SW 1271 (cell line): ENCODE measurements around the gene ZFP36.

Source experiments
- DNase-seq, 2 experiments: peaks; one replicate each; lab custom pipeline; 2025; lab: John Stamatoyannopoulos, UW

ZFP36 gene

GRCh38 chr19:39384839-39385568 is 21.6 kb upstream of the ZFP36 start:
- DNase-seq, result no peak

GRCh38 chr19:39385629-39386411 is 20.8 kb upstream of the ZFP36 start:
- no peak for DNase-seq

- DNase-seq, result no peak
Measured at GRCh38 chr19:39386557-39386956, 20.1 kb upstream of the ZFP36 start.

- DNase-seq, result no peak
Measured at GRCh38 chr19:39388657-39389056, 18.0 kb upstream of the ZFP36 start.

GRCh38 chr19:39389631-39390414 is 16.8 kb upstream of the ZFP36 start:
- DNase-seq, result no peak

- DNase-seq, result no peak
Measured at GRCh38 chr19:39390451-39390750, 16.2 kb upstream of the ZFP36 start.

- peak; percentile 97 to 99 for DNase-seq
Measured at GRCh38 chr19:39390751-39391437, 15.8 kb upstream of the ZFP36 start, which contains the start of the genes MED29 and PAF1. Gene MED29, plus strand, starts transcription at chr19:39391378. Its CDS starts 45 bp downstream, at chr19:39391423. Gene PAF1, minus strand, starts transcription at chr19:39391106. Its CDS starts 242 bp downstream, at chr19:39390864.

GRCh38 chr19:39397360-39398296 is 9.0 kb upstream of the ZFP36 start:
- peak; percentile 24 to 67 for DNase-seq

- DNase-seq, result peak in 1 of 2 experiments; percentile 25
Measured at GRCh38 chr19:39398297-39398864, 8.3 kb upstream of the ZFP36 start.

- DNase-seq, result no peak
Measured at GRCh38 chr19:39399668-39400050, 7.0 kb upstream of the ZFP36 start.

- no peak for DNase-seq
Measured at GRCh38 chr19:39400061-39400460, 6.6 kb upstream of the ZFP36 start.

GRCh38 chr19:39401070-39401548 is 5.5 kb upstream of the ZFP36 start:
- no peak for DNase-seq

GRCh38 chr19:39401549-39402345 is 4.9 kb upstream of the ZFP36 start:
- no peak for DNase-seq

GRCh38 chr19:39402346-39403300 is 4.0 kb upstream of the ZFP36 start:
- DNase-seq, result peak in 1 of 2 experiments; percentile 50

- peak; percentile 77 to 84 for DNase-seq
Measured at GRCh38 chr19:39403331-39404312, 3.0 kb upstream of the ZFP36 start.

- DNase-seq, result no peak
Measured at GRCh38 chr19:39405261-39405957, 1.2 kb upstream of the ZFP36 start.
